HEK293T (cell line): ENCODE results near the gene APOBEC3F.

Experiments
- BHLHE40 ChIP-seq: fragments of 450-650 bp; IDR thresholded peaks from 2 replicates; pipeline ENCODE4 v1.6.1; 2016; ENCODE audit warnings: mild to moderate bottlenecking, moderate library complexity, borderline replicate concordance
- ELF4 ChIP-seq: fragments of 450-650 bp; IDR thresholded peaks from 2 replicates; pipeline ENCODE4 v1.6.1; 2017; ENCODE audit warnings: antibody characterized with exemption
- LEF1 ChIP-seq: fragments of 450-650 bp; IDR thresholded peaks from 2 replicates; pipeline ENCODE4 v1.6.1; 2017; ENCODE audit warnings: mild to moderate bottlenecking, borderline replicate concordance
- ZNF384 ChIP-seq: fragments of 450-650 bp; IDR thresholded peaks from 2 replicates; pipeline ENCODE4 v1.6.1; 2016

- TF ChIP-seq BHLHE40 (no peak), ELF4 (no peak), ZNF384 (no peak), LEF1 (no peak)
Observed at GRCh38 chr22:39101226-39101625, 60.6 kb downstream of the APOBEC3F start.
